ENCODE results near the gene KCNK18. TPM values are rescaled to one million over a fixed set of nuclear protein-coding genes. Genes with fewer than 3 reads are reported as not detected.

KCNK18 gene
- total RNA-seq, 1 experiment from 2014 or later: not detected

- Mint-ChIP-seq H3K27ac (ENCODE audit: unreplicated experiment) (no peak overlapping the region), H3K36me3 (ENCODE audit: insufficient read depth, unreplicated experiment) (no peaks in the 10 kb centered on the region), H3K27me3 (ENCODE audit: unreplicated experiment) (peaks cover 85% of the 10 kb centered on the region), H3K4me1 (ENCODE audit: low read depth, unreplicated experiment) (no peaks in the 10 kb centered on the region), H3K4me3 (ENCODE audit: low read depth, unreplicated experiment) (no peak overlapping the region), H3K9me3 (ENCODE audit: low read depth, unreplicated experiment) (no peaks in the 10 kb centered on the region)
- no peak for DNase-seq
- TF ChIP-seq CTCF (IDR thresholded peaks at IDR 0.05; ENCODE audit: unreplicated experiment): no peak
- BruUV-seq (replicated peaks): no TSS peak
- intact Hi-C loops (cut with micrococcal nuclease; ENCODE audit: unreplicated experiment): no loop called here
- CTCF ChIA-PET: no interaction called here
These were observed 14.9 kb downstream of the KCNK18 start for GRCh38 chr10:117212176-117212575.

- no peak for TF ChIP-seq CTCF (IDR thresholded peaks at IDR 0.05; ENCODE audit: unreplicated experiment)
- Mint-ChIP-seq H3K27ac (ENCODE audit: unreplicated experiment) (no peak overlapping the region), H3K4me3 (ENCODE audit: low read depth, unreplicated experiment) (no peak overlapping the region), H3K27me3 (ENCODE audit: unreplicated experiment) (peaks cover 64% of the 10 kb centered on the region), H3K9me3 (ENCODE audit: low read depth, unreplicated experiment) (no peaks in the 10 kb centered on the region), H3K4me1 (ENCODE audit: low read depth, unreplicated experiment) (no peaks in the 10 kb centered on the region), H3K36me3 (ENCODE audit: insufficient read depth, unreplicated experiment) (no peaks in the 10 kb centered on the region)
- no peak for DNase-seq
- intact Hi-C loops (cut with micrococcal nuclease; ENCODE audit: unreplicated experiment): no loop called here
- CTCF ChIA-PET: no interaction called here
- BruUV-seq (replicated peaks): no TSS peak
These were observed 17.1 kb downstream of the KCNK18 start for GRCh38 chr10:117214401-117214800.

GRCh38 chr10:117215079-117215478 lies 17.8 kb downstream of the KCNK18 start:
- no peak for DNase-seq
- Mint-ChIP-seq H3K36me3 (ENCODE audit: insufficient read depth, unreplicated experiment) (no peaks in the 10 kb centered on the region), H3K4me1 (ENCODE audit: low read depth, unreplicated experiment) (no peaks in the 10 kb centered on the region), H3K9me3 (ENCODE audit: low read depth, unreplicated experiment) (no peaks in the 10 kb centered on the region), H3K27me3 (ENCODE audit: unreplicated experiment) (peaks cover 57% of the 10 kb centered on the region), H3K27ac (ENCODE audit: unreplicated experiment) (no peak overlapping the region), H3K4me3 (ENCODE audit: low read depth, unreplicated experiment) (no peak overlapping the region)
- no peak for TF ChIP-seq CTCF (IDR thresholded peaks at IDR 0.05; ENCODE audit: unreplicated experiment)
- no TSS peak for BruUV-seq (replicated peaks)
- intact Hi-C loops (cut with micrococcal nuclease; ENCODE audit: unreplicated experiment): loop anchor here (5.0 kb wide), 2 partner anchors 107 to 262 kb away; no protein-coding TSS in a partner anchor
- CTCF ChIA-PET: no interaction called here

GRCh38 chr10:117216028-117216427 lies 18.7 kb downstream of the KCNK18 start:
- Mint-ChIP-seq H3K36me3 (ENCODE audit: insufficient read depth, unreplicated experiment) (no peaks in the 10 kb centered on the region), H3K9me3 (ENCODE audit: low read depth, unreplicated experiment) (no peaks in the 10 kb centered on the region), H3K4me3 (ENCODE audit: low read depth, unreplicated experiment) (no peak overlapping the region), H3K27me3 (ENCODE audit: unreplicated experiment) (peaks cover 47% of the 10 kb centered on the region), H3K27ac (ENCODE audit: unreplicated experiment) (no peak overlapping the region), H3K4me1 (ENCODE audit: low read depth, unreplicated experiment) (peaks cover 5% of the 10 kb centered on the region)
- no peak for TF ChIP-seq CTCF (IDR thresholded peaks at IDR 0.05; ENCODE audit: unreplicated experiment)
- BruUV-seq (replicated peaks): no TSS peak
- no peak for DNase-seq
- intact Hi-C loops (cut with micrococcal nuclease; ENCODE audit: unreplicated experiment): loop anchor here (5.0 kb wide), 2 partner anchors 106 to 261 kb away; no protein-coding TSS in a partner anchor
- CTCF ChIA-PET: interaction anchor here (0.9 to 3.5 kb wide), 6 partner anchors 13 to 281 kb away, joined by 3 to 21 read pairs (median 8); no protein-coding TSS in a partner anchor
